DLD1 (cell line): ENCODE data around the gene HUNK.
"Not testable (repeated sequence)": the region's sequence is repeated elsewhere in the genome, so short reads cannot be mapped to it uniquely, and the experiment has no call there.

Experiments used
- in situ Hi-C: cut with HindIII; loops from 2 replicates; pipeline ENCODE4 v1.10.0; 2017; ENCODE audit warnings: low sequenced_read_pairs

Gene HUNK

DNA sequence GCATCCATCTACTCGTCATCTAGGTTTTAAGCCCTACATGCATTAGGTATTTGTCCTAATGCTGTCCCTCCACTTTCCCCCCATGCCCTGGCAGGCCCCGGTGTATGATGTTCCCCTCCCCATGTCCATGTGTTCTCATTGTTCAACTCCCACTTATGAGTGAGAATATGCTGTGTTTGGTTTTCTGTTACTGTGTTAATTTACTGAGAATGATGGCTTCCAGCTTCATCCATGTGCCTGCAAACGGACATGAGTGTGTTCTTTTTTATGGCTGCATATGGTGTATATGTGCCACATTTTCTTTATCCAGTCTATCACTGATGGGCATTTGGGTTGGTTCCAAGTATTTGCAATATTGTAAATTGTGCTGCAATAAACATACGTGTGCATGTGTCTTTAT lies 165.9 kb downstream of the HUNK start:
- in situ Hi-C loops, result not testable (repeated sequence)

DNA sequence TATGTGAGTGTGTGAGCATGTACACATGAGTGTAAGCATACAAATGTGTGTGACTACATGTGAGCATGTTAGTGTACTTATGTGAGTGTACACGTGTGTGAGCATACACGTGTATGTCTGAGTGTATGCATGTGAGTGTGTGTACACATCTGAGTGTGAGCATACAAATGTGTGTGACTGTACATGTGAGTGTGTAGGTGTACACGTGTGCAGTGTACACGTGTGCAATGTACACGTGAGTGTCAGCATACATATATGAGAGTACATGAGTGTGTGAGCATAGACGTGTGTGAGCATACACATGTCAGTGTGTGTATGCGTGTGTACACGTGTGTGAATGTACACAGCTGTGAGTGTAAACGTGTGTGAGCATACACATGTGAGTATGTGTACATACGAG lies 170.6 kb downstream of the HUNK start:
- in situ Hi-C loops, result no loop called here

DNA sequence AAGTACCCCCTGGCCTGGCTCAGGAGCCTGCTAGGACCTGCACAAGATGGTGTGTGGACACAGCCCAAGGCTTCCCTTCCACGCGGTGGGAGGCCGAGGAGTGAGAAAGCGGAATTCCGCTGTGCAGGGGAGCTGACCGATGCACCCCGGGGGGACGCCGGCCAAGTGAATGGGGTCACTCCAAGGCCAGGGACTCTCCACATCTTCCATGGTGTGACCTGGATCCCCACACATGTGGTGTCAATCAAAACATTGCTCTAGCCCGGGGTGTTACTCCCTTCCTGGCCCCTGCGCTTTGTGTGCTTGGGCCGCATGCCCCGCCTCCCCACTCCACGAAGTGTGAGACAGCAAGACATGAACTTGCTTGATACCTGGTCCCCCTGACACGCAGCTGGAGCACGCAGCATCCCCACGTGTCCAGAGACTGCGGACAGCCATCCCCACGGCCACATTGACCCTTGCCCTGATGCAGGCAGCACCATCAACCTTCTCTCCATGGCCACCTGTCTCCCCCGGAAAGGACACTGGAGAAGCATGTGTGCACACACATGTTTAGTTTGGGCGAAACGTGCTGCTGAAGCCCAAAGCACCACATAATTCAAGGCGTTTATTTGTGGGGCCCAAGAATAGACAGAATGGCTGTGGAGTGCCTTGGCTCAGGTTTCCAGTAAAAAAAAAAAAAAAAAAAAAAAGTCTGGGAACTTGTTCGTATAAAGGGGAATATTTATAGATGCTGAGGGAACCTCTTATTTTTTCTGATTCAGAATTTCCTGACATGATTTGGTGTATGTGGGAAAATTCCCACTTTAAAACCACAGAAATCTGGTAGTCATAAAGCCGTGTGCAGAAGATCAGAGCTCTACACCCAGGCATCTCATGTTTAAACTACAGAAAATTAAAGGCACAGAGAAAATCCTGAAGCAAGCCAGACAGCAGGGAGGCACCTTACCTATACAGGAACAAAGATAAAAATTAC lies 171.7 kb downstream of the HUNK start:
- in situ Hi-C loops, result no loop called here

DNA sequence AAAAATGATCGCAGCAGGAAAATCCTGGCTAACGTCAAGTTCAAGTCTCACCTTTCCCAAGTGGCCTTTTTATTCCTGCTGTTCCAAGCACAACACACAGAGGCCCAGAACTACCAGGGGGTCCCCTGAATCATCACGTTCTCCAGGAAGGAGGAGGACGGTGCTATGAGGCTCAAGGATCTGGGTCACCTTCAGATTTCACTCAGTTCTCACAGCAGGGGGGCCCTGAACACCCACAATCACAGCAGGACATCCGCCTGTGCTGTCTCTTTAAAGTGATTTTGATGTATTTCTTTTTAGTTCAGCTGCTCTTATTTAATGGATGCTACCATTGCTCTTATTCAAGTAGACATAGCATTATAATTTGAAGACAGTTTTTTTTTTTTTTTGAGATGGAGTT lies 173.4 kb downstream of the HUNK start:
- in situ Hi-C loops, result no loop called here

DNA sequence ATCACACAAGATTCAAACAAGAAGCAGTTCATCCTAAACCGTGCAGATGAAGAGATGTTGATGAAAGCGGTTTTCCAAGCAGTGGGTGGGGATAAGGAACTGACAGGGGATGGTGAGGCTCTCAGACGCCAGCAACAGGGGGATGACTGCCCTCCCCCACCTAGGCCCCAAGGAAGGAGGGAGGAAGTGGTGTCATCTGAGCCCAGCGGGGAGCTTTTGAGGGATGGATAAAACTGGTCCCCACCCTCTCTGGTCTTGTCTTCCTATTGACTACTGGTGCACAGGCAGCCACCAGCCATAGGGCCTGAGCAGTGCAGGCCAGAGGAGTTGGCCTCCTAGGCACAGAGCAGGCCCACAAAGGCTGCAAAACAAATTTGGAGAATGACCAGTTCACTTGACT lies 175.5 kb downstream of the HUNK start:
- in situ Hi-C loops, result no loop called here
